HG02798 (cell line): ENCODE results near the gene GLT1D1.
"Not testable (repeated sequence)": the region's sequence is repeated elsewhere in the genome, so short reads cannot be mapped to it uniquely, and the experiment has no call there.

ENCODE experiments used
- ATAC-seq: cut with Tn5 transposase; IDR thresholded peaks from one replicate; pipeline ENCODE4 v1.9.1; 2021; ENCODE audit warnings: mild to moderate bottlenecking; ENCODE audit not compliant: unreplicated experiment, poor library complexity

Gene GLT1D1

DNA sequence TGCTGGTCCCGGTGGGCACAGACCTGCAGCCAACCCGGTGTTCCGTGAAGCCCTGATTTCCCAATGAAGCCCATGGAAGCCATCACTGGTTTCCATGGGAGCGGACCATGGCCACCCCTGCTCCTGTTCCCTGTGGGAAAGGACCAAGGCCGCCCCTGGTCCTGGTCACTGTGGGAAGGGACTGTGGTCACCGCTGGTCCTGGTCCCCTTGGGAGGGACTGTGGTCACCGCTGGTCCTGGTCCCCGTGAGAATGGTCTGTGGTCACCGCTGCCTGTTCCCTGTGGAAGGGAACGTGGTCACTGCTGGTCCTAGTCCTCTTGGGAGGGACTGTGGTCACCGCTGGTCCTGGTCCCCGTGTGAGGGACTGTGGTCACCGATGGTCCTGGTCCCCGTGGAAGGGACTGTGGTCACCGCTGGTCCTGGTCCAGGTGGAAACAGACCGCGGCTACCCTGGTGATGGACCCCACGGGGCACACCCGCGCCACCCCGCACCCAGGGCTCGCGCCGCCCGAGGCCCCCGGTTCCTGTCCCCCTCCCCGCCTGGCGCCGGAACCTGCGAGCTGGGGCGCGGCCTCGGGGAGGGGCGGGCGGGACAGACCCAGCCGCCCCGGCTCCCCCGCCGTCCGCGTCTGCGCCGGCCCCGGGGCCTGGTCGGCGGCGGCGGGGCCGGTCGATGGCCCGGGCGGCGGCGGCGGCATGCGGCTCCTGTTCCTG is at the start of gene GLT1D1:
TSS of gene GLT1D1 (plus strand) at position 594 of the 715 bp plus-strand sequence. CDS start at position 698, 104 bp downstream.
- ATAC-seq = no peak

DNA sequence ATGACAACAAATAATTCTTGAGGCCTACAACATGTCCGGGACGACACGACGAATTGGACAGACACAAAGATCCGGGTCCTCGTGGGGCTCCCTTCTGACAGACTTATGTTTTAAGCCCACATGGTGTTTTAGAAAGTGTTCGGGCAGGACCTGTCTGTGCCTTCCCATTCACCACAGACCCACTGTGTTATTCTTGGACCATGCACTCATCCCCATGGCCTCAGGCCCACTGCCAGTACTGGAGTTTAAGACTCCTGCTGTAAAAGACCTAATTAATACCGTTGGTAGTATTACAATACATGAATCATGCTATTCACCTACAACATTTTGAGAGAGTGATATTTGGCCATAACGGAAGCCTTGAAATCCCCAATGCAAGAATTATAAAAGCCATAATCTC is 49.5 kb upstream of the GLT1D1 start:
- no peak for ATAC-seq

GRCh38 chr12:128804762-128805161 is 48.5 kb upstream of the GLT1D1 start:
- ATAC-seq = no peak

DNA sequence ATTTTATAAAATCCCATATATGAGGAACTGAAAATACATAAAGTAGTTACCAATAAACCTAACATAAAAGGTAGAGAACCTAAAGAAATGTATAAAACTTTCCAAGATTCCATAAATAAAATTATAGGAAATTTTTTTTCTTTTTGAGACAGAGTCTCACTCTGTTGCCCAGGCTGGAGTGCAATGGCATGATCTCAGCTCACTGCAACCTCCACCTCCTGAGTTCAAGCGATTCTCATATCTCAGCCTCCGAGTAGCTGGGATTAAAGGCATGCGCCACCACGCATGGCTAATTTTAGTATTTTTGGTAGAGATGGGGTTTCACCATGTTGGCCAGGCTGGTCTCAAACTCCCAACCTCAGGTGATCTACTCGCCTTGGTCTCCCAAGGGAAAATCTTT is 47.9 kb upstream of the GLT1D1 start:
- ATAC-seq = not testable (repeated sequence)

- no peak for ATAC-seq
Measured at GRCh38 chr12:128806573-128806972, 46.7 kb upstream of the GLT1D1 start.

DNA sequence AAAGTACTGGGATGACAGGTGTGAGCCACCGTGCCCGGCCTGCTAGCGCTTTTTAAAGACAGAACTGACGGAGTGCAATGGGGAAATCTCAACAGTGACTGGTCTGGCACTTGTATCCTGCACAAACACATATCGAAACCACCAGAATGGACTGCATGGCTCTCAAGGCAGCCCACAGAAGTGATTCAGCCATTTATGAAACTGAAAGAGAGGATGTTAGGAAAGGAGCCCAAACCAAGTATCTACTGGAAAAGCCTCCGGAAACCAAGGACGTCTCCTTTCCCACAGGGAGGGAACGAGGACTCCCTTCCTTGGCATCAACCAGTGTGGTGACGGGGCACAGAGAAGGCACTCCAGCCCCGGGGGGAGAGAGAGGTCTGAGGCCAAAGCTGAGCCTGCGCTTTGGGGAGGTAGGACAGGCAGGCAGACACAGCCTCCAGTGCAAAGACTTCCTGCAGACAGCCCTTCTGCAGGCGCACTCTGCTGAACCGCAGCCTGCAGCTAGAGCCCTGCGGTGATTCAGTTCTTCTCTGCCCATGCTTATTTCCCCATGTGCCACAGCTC is 46.0 kb upstream of the GLT1D1 start:
- ATAC-seq = no peak

DNA sequence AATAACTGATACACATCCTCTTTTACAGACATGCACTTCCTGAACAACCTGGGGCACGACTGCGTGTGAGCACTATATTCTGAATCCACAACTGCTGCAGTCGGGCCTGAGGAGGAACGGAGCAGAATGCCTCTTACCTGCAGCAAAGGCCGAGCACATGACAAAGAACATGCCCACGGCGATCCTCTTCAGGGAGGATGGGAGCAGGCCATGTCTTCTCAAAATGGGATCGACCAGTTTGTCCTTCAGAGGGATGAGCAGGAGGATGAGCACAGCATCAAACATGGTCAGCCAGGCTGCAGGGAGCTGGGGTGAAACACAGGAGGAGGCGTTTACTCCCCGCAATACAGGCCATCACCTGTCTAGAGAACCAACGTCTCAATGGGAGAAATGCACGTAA is 44.6 kb upstream of the GLT1D1 start:
- no peak for ATAC-seq

DNA sequence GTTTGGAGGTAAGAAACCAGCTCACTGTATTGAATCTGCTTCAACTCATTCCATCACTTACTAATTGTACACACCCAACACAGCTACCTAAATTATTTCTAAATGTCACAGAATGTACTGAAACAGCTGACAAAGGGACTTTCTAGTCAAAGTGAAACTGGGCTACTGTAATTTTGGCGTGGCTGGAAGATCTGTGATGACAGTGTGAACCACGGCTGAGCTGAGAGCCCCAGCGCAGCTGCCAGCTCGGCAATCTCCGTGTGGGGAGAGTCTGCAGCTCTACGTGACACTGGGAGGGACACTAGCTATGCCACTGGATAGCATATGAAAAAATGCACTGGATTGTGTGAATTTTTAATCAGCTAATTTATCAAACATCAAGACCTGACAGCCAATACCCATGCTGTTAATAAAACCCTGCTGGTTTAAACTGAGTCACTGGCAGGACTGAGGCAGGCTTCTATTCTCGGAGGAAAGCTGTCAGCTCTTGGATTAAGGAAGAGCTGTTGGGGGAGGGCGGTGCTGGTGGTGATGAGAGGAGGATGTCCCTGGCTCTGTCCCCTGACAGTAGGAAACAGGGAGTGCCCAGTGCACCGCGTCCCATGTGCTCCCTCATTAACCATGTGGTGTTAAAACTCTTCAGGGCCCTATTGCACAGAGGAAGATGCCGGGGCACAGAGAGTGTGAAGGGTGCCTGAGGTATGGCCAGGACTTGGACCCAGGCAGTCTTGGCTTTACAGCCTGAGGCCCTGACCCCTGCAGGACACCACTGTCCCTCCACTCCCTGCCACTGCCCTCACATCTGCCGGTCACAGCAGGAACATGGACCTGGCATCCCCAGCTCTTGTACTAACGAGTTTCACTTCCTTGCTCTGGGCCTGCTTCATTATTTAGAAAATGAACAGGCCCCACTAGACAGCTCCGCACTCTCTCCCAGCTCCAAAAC is 42.8 kb upstream of the GLT1D1 start:
- peak; percentile 85 for ATAC-seq

- peak; percentile 25 for ATAC-seq
Measured at GRCh38 chr12:128811806-128812205, 41.5 kb upstream of the GLT1D1 start.

GRCh38 chr12:128813392-128813791 is 39.9 kb upstream of the GLT1D1 start:
- ATAC-seq = no peak

- ATAC-seq = peak; percentile 31
Measured at GRCh38 chr12:128813883-128814282, 39.4 kb upstream of the GLT1D1 start.

DNA sequence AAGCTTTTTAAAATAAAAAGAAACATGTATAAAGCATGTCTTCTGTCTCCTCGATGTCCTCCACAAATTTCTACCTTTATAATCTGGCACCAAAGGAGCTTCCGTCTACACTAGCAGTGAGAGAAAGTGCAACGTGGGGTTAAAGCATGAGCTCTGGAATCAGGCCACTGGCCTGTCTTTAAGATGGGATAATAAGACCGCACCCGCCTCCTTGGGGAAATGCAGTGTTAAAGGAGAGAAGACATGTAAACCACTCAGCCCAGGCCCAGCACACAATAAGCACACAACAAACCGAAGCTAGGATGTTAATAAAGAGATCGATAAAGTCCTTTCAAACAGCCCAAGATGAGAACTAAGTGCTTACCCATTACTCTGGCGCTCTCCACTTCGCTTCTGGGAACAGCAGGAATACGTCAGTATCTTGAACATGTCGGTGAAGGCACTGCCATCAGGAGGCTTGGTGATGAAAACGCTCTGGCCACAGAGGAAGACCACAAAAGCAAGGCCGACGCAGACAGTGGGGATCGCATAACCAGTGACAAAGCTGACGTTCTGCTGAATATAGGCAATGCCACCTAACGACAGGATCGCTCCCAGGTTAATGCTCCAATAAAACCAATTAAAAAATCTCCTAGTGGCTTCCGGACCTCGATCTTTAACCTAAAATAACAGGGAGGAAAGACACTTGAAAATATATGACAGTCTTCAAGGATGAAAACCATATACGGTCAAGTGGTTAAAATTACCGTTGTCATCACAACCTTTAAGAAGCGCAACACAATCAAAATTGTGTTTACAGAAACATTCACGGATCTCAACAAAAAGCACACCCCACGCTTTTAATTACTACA is 38.6 kb upstream of the GLT1D1 start:
- no peak for ATAC-seq

GRCh38 chr12:128815779-128816642 is 37.3 kb upstream of the GLT1D1 start:
- ATAC-seq = no peak

DNA sequence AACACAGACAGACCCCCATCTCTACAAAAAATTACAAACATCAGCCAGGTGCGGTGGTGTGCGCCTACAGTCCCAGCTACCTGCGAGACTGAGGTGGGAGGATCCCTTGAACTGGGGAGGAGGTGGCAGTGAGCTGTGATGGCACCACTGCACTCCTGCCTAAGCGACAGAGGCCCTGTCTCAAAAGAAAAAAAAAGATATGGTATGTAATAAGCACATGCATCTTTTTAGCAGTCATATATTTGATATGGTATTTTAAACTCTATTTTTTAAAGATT is 36.7 kb upstream of the GLT1D1 start:
- ATAC-seq = no peak

- peak; percentile 36 for ATAC-seq
Measured at GRCh38 chr12:128817111-128818015, 35.9 kb upstream of the GLT1D1 start.

DNA sequence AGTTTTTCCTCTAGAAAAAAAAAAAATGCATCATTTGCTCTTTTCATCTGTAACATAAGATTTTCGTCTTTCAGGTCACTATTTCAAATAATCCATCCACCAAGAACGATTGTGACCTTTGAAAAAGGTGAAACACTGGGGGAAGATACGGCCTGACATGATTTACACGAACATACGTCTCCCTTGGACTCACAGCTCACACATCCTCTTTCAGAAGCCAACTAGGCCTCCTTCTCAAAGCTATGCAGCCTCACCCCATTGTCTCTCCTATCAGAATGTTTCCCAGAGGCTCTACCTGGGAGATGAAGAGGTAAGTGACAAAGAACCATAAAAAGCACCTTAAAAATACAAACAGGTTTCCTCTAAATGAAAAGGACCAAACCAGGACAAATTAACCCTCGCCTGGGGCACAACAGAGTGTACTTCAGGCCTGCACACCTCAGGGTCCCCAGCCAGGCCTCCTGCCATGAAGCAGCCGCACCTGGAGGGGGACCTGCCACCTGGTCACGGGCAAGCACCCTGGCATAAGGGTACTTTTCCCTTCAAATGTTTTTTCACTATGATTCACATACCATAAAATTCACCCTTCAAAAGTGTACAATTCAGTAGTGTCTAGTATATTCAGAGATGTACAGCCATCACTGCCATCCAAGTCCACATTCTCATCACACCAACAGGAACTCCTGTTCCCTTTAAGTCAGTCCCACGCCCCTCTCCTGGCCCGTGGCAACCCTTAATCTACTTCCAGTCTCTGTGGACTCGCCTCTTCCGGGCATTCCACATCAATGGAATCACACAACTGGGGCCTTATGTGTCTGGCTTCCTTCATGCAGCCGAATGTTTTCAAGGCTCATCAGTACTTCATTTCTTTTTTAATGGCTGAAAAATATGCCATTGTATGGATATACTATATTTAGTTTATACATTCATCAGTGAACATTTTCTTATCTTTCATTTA is 34.9 kb upstream of the GLT1D1 start:
- ATAC-seq = peak; percentile 35
